HL-60/S4 treated with retinoic acid at 250 ng/mL for 4 days and 3 days (cell line): ENCODE data around the gene PRDM16.

Experiments
- in situ Hi-C: fragments of 300-500 bp; cut with MboI; formaldehyde crosslinking; loops from 2 replicates; pipeline ENCODE4 v1.7.0; 2022; ENCODE audit warnings: low sequenced_read_pairs

PRDM16 gene

DNA sequence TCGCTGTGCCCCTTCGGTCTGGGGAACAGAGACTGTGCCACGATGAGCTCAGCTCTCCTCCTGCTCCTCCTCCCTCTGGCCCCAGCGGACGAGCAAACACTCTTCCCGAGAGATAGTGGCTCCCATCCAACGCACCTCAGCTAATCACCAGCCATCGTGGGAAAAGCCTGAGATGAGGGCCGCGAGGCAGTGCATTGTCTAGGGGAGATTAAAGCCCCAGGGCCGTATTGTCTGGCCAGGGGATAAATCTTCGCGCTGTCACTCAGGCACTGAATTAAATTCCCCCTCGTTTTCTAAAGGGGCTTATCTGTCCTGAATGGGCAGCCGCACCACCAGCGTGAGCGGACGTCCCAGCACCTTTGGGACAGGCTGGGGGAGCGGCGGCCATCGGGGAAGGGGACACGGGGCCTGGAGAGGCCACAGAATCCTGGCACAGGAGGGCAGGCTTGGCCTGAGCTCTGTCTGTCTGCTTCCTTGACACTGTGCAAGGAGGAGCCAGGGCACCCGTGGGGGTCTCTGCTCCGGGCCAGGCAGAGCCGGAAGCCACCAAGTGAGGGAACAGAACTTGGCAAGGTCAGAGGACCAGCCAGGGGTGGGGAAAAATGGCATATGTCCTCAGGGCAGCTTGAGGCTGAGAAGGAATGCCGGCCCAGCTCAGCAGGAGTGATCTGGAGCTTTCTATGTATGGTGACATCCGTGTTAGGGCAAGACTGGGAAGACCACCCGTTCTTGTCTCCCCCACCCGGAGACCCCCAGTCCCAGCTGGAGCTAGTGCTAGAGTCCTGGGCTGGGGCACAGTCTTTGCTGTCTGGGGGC, 32.3 kb downstream of the PRDM16 start:
- in situ Hi-C loops: no loop called here

DNA sequence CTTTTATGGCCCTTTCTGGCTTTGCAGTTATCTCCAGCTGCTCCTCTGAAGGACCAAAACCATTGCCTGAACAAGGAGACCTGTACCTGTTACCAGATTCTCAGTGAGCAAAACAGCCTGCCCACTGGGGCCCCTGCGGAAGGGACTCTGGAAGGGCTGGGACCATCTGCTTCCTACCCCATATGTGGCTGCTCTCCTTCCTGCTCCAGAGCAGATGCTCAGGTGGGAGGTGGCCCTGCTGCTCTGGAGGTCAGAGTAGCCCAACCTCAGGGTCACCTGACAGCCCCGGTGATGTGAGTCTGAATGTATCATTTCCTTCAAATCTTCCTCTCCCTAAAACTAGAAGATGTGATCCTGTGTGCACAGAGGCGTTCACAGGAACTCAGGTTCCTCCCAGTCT, 33.6 kb downstream of the PRDM16 start:
- in situ Hi-C loops: no loop called here

DNA sequence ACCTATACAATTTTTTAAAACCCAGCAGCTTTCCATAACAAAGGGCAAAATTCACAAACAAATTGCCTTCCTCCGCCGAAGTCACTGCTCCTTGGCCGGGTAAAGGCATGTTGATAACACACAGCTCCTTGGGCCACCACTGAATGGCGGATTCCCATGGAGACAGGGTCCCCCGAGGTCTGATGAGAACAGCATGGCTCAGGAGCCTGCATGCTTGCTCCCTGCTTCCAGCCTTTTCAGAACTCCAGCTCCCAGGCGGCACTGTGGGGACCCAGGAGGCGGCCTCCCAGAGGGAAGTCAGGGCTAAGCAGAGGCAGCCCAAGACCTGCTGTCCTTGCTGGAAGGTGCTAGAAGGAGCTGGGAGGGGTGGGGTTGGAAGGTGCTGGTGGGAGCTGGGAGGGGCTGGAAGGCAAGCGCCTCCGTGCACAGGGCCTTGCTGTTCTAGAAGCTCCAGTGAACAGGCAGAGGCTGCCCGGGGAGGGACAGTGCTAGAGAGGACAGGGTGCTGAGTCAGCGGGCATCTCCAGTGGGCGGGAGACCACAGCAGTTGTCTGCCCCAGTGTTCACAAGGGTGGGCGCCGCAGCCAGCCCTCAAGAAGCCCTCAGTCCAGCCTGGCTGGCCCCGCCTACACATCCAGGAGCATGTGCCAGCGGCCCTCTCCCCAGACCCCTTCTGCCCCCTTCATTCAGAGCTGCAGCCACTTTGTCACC, 35.1 kb downstream of the PRDM16 start:
- in situ Hi-C loops: no loop called here

- in situ Hi-C loops: no loop called here
These were observed 36.3 kb downstream of the PRDM16 start for GRCh38 chr1:3105167-3105863.

DNA sequence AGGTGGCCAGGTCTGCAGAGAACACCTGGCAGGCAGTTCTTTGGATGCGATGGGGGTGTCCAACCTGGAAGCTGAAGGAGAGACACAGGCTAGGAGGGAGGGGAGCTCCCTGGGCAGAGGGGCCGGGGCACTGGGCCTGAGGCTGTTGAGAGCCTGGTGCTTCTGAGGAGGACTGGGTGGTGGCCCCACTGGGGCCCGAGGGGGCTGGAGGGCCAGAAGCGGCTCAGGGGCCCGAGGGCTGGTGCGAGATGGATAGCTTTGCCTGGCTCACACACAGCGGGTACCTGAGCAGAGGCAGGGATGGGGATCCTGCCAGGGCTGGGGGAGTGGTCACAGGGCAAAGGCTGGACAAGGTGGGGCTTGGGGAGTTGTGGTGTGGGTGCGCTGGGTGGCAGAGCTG, 37.2 kb downstream of the PRDM16 start:
- in situ Hi-C loops: no loop called here

DNA sequence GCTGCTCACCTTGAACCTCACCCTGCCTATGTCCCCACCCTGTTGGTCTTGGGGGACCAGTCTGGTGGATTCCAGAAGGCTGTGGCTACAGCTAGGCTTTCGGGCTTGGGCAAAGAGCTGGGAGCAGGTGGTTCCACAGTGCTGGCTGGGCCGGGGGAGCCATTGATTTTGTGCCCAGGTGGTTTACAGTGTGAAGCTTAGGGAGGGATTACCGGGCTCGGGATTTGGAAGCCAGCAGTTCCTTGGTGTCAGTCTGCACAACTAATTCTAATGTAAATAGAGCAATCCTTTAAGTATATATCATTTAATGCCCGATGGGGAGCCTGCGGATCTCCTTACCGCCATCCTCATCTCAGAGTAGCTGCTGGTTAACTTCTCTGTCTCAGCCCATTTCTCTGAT, 38.2 kb downstream of the PRDM16 start:
- in situ Hi-C loops: no loop called here

- in situ Hi-C loops: no loop called here
These were observed 40.4 kb downstream of the PRDM16 start for GRCh38 chr1:3109355-3109754.

GRCh38 chr1:3111348-3112021, 42.5 kb downstream of the PRDM16 start:
- in situ Hi-C loops: no loop called here

- in situ Hi-C loops: no loop called here
These were observed 43.5 kb downstream of the PRDM16 start for GRCh38 chr1:3112526-3112925.

DNA sequence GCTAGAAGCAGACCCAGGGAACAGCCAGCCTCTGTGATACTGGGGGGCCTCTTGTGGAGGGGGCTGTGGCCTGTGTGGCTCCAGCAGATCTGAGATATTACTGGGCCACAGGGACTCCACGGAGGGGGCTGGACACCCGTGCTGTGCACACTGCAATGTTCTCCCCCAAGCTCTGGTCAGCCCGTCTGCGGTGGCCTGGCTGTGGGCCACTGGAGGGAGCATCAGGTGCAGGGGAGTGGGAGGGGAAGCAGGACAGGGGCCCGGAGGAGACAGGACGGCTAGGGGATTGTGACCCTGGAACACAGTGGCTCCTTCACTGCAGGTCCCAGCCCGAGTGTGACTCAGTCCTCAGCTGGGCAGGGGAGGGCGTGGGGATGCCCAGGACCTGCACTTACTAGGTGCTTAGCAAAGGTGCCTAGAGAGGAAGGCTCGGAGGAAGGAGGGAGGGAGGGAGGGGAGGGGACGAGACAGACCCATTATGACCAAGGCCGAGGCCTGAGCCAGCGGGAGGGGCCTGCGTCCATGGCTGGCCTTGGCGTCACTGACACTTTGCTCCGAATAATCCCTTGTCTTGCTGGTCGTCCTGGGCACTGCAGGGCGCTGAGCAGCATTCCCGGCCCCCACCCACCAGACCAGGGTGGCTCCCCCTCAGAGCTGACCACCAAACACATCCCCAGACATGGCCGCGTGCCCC, 44.2 kb downstream of the PRDM16 start:
- in situ Hi-C loops: no loop called here

DNA sequence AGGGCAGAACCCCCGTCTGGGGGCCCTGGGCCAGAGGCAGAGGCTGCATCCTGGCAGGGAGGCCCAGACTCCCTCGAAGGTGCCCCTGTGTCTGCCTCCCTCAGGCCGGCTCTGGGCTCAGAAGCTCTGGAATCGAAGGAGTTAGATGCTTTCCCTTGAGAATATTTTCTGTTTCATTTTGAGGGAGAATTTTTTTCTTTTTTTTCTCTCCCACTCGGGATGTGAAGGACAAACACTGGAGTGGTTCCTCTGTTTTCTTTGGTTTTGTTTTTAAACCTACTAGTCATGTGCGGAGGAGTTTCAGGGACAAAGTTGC, 44.7 kb downstream of the PRDM16 start:
- in situ Hi-C loops: no loop called here

GRCh38 chr1:3114131-3114744, 45.2 kb downstream of the PRDM16 start:
- in situ Hi-C loops: no loop called here

DNA sequence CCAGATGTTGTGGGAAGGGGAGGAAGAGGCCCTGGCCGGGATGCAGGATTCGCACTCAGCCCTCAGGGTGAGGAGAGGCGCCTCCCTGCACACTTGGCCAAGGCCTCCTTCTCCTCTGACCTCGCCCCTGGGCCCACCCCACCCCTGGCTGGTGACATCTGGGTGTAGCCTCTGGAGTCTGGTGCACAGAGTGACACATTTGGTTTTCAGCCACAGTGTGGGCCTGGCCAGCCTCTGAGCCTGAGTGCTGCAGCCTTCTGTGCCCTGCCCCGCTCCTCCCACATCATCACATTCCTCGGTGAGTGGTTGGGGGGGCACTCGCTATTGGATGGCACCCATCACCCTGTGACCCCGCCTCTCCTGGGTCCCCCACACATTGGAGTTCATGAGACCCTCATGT, 45.8 kb downstream of the PRDM16 start:
- in situ Hi-C loops: no loop called here

DNA sequence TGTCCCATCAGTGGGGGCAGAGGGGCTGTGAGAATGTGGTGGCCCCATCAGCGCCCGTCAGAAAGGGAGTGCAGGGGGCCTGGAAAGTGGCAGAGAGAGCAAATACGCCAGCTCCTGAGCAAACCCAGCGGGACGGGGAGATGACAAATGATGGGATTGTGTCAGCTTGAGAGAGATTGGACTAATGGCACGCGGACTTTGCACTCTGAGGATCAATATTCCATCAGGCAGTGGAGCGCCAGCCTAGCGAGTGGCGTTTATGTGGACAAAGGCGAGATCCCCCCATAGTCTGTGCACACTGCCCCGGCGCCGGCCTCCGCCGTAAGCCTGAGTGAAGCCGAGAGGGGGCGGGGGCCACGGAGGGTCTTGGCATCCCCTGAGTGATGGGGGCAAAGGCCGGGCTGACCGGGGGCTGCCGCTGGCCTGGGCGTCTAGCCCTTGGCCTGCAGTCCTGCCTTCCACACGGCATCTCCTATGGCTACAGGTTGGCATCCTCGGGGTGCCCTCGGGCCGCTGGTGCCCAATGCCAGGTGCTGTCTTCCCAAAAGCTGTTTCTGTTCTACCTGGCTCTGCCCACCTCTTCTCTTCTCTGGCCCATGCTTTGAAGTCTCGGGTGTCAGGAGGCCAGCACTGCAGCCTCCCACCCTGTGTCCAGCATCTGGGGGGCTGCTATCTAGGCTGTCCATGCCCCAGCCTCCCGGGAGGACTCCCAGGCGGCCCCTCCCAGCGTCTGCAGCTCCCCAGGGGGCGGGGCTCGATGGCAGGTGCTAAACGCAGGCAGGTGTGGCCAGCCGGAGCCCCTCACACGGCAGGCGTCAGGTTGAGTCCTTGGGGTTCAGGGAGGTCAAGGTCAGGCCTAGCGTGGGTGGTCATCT, 46.5 kb downstream of the PRDM16 start:
- in situ Hi-C loops: no loop called here

- in situ Hi-C loops: no loop called here
These were observed 47.1 kb downstream of the PRDM16 start for GRCh38 chr1:3116150-3116510.

GRCh38 chr1:3116560-3116959, 47.6 kb downstream of the PRDM16 start:
- in situ Hi-C loops: no loop called here

GRCh38 chr1:3117879-3118278, 48.9 kb downstream of the PRDM16 start:
- in situ Hi-C loops: no loop called here

DNA sequence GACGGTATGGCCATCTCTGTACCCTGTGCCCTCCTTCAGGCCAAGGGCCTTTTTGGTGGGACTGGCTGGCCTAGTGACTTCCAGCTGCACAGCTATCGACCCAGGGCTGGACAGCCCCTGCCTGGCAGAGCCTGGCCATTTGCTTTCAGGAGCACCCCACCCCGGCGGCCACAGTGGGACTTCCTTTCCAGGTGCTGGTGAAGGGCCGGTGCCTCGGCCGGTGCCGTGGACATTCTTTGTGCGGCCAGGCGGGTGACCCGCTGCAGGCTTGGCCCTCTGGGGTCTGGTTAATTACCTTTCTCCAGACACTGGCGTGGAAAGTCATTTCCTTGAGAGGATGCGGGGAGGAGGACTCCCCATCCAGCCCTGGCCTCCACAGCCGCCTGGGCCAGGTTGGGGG, 50.1 kb downstream of the PRDM16 start:
- in situ Hi-C loops: no loop called here

- in situ Hi-C loops: no loop called here
These were observed 50.7 kb downstream of the PRDM16 start for GRCh38 chr1:3119725-3120124.

DNA sequence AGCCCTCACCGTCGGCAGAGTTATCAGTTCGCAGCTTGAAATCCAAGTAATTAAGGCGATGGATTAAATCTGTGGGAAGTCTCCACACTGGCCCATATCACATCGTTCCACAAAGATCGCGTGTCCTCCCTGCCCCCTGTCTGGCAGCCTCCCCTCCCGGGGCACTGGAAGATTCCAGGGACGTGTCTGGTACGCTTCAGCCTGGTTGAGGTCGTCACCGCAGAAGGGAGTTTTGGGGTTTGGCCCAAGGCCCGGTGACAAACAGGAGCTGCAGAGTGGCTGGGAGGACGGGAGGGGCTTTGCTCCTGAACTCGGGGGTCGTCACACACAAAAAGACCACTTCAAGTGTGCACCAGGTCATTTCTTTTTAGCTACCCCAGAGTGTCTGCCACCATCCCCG, 51.1 kb downstream of the PRDM16 start:
- in situ Hi-C loops: no loop called here
